ENCODE measurements around the gene HCN2. TPM values are rescaled to one million over a fixed set of nuclear protein-coding genes. Genes with fewer than 3 reads are reported as not detected.

The HCN2 gene
- total and polyA plus RNA-seq, 9 of the 15 experiments (the other 6 are each of a cell fraction or from before 2014, with no cell fraction given) = 0.29 to 4.2 (median 0.82) TPM; not detected in 2

DNA sequence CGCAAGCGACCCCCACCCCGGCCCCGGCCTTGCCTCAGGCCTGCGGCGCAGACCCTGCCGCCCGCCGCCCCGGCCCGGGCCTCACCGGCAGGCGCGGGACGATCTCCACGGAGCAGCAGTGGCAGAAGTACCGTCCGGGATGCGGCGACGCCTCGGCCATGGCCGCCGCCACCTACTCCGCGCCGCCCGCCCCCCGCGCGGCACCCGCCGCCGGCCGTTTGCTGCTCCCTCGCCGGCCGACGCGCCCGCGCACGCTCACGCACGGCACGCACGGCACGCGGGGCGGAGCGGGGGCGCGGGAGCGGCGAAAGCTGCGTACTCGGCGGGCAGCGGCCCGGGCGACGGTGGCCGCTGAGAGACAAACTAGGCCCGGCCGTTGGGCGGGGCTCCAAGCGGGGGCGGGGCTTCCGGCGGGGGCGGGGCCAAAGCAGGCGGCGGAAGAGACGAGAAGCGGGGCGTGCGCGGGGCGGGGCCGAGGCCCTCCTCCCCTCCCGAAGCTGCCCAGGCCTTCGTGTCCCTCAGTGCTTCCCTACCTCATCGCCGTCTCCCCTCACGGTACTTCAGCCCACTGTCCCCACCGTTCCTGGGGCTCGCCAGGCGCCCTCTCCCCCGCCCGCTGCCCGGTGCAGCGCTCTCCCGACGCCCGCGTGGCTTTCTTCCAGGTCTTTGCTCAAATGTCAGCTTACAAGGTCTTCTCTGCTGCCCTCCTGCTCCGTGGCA is 73.4 kb downstream of the HCN2 start, which contains the start of gene RNF126 (continued):
- TF ChIP-seq ZNF318 (IDR thresholded peaks at IDR 0.05; ENCODE audit: borderline replicate concordance in 1 of 2, low read depth in 1 of 2) (no peak), TFAP4 (CRISPR knock-in tag; IDR thresholded peaks at IDR 0.05; ENCODE audit: borderline replicate concordance) (no peak; the same call in 1 of the 2 replicates), PHB (CRISPR knock-in tag; IDR thresholded peaks at IDR 0.05) (no peak), C11orf30 (IDR thresholded peaks at IDR 0.05; ENCODE audit: low read depth) (no peak), ZNF830 (CRISPR knock-in tag; IDR thresholded peaks at IDR 0.05) (no peak), TCFL5 (CRISPR knock-in tag; conservative IDR thresholded peaks at IDR 0.05) (no peak), SIRT6 (IDR thresholded peaks at IDR 0.05; ENCODE audit: low read depth, low read length) (no peak), MTA1 (IDR thresholded peaks at IDR 0.05; ENCODE audit: borderline replicate concordance) (no peak), L3MBTL2 (IDR thresholded peaks at IDR 0.05) (no peak), FOS (IDR thresholded peaks at IDR 0.05; ENCODE audit: extremely low read depth, insufficient read length) (no peak), ZC3H11A (IDR thresholded peaks at IDR 0.05; ENCODE audit: low read depth, low read length) (no peak), THAP12 (CRISPR knock-in tag; IDR thresholded peaks at IDR 0.05) (peak; percentile 79), TEAD1 (CRISPR knock-in tag; IDR thresholded peaks at IDR 0.05) (no peak), CBX8 (IDR thresholded peaks at IDR 0.05; ENCODE audit: borderline replicate concordance, extremely low read depth, low read depth, low read length, poor library complexity, severe bottlenecking) (no peak), ARHGAP35 (IDR thresholded peaks at IDR 0.05; ENCODE audit: partially characterized antibody) (no peak), TAF1 (IDR thresholded peaks at IDR 0.05; ENCODE audit: control insufficient read depth, extremely low read depth, insufficient read depth, low read length, severe bottlenecking) (peak; percentile 78)
